Activated T-cell treated with anti-CD3 and anti-CD28 coated beads for 4 hours (primary cell): ENCODE data around the gene DNAAF5.
"Not testable (repeated sequence)": the region's sequence is repeated elsewhere in the genome, so short reads cannot be mapped to it uniquely, and the experiment has no call there.

Source experiments
- DNase-seq: peaks from one replicate; pipeline ENCODE4 v3.0.0-alpha.2; 2020

DNAAF5 gene

GRCh38 chr7:784971-785370 lies 58.5 kb downstream of the DNAAF5 start:
- DNase-seq = no peak

DNA sequence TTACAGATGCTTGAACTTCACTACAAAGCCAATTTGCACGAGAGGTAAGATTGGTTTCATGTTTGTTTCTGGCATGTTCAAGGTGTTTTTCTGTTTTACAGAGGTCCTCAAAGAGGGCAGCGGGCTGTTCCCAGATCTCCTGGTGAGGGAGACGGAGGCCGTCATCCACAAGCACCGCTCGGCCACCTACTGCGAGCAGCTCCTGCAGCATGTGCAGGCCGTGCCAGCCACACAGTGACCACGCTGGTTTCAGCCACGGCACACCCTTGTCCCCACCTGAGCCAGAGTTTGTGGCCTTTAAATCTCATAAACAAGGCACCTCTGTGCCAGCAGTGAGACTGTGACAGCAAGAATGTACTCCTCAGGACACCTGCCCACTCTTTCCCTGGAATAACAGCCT lies 58.9 kb downstream of the DNAAF5 start:
- no peak for DNase-seq

- DNase-seq = peak; percentile 70
These were observed 60.2 kb downstream of the DNAAF5 start for GRCh38 chr7:786472-787255.

- DNase-seq = no peak
These were observed 61.1 kb downstream of the DNAAF5 start for GRCh38 chr7:787332-788240.

DNA sequence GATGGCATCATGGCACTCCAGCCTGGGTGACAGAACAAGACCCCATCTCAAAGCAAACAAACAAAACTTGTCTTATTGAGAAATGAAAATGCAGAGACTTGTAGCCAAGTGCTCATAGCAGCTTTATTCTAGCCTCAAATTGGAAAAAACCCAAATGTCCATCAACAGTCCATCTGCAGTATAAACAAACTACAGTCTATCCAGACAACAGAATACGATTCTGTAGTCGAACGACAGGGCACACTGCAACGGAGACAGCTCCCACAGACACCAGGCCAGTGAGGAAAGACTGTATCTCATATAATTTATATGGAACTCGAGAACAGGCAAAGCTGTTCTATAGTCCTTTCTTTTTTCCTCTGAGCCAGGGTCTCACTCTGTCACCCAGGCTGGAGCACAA lies 65.0 kb downstream of the DNAAF5 start:
- DNase-seq = no peak

GRCh38 chr7:794207-794606 lies 67.7 kb downstream of the DNAAF5 start:
- no peak for DNase-seq

DNA sequence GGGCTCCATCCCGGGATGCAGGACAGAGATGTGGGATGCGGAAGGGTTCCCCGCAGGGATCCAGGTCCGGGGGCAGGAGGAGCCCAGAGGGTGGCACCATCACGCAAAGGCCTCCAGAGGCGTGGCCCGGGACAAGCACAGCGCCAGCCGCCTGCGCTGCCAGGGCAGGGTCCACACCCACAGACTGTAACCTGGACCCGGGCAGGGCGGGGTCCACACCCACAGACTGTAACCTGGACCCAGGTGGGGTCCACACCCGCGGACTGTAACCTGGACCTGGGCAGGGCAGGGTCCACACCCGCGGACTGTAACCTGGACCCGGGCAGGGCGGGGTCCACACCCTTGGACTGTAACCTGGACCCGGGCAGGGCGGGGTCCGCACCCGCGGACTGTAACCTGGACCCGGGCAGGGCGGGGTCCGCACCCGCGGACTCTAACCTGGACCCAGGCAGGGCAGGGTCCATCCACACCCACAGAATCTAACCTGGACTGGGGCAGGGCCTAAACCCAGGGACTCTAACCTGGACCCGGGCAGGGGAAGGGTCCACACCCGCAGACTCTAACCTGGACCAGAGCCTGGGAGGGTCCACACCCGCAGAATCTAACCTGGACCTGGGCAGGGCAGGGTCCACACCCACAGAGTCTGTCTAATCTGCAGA lies 68.3 kb downstream of the DNAAF5 start:
- no peak for DNase-seq

DNA sequence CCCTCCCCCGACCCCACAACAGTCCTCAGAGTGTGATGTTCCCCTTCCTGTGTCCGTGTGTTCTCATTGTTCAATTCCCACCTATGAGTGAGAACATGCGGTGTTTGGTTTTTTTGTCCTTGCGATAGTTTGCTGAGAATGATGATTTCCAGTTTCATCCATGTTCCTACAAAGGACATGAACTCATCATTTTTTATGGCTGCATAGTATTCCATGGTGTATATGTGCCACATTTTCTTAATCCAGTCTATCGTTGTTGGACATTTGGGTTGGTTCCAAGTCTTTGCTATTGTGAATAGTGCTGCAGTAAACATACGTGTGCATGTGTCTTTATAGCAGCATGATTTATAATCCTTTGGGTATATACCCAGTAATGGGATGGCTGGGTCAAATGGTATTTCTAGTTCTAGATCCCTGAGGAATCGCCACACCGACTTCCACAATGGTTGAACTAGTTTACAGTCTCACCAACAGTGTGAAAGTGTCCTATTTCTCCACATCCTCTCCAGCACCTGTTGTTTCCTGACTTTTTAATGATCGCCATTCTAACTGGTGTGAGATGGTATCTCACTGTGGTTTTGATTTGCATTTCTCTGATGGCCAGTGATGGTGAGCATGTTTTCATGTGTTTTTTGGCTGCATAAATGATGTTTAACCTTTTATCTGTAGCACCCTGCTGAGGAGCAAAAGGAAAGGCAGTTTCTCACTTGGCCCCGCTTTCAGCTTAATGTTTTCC lies 70.1 kb downstream of the DNAAF5 start:
- not testable (repeated sequence) for DNase-seq

- no peak for DNase-seq
These were observed 72.5 kb downstream of the DNAAF5 start for GRCh38 chr7:798921-799470.

DNA sequence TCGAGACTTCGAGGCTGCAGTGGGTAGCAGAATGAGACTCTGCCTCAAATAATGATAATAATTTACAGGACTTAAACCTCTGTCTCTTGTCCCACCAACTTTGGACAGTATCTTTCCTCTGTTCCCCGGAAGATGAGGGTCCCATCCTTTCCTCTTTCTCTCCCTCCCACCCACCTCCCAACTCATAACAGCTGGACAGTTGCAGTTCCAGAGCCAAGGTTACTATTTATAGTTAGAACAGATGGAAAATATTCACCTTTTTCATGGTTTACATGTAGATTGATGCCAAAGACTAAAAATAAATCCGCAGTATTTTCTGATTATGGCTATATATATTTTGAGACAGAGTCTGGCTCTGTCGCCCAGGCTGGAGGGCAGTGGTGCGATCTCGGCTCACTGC lies 74.2 kb downstream of the DNAAF5 start:
- no peak for DNase-seq

DNA sequence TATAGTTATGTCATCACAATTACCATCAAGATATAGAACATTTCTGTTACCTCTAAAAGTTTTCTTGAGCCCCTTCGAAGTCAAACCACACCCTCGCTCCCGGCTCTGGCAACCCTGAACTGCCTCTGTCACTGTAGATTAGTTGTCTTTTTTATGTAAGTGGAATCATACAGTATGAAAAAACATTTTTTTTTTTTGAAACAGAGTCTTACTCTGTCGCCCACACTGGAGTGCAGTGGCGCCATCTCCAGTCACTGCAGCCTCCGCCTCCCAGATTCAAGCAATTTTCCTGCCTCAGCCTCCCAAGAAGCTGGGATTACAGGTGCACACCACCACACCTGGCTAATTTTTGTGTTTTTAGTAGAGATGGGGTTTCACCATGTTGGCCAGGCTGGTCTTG lies 74.9 kb downstream of the DNAAF5 start:
- not testable (repeated sequence) for DNase-seq

GRCh38 chr7:801940-802381 lies 75.5 kb downstream of the DNAAF5 start:
- DNase-seq = no peak

GRCh38 chr7:802500-803242 lies 76.2 kb downstream of the DNAAF5 start:
- no peak for DNase-seq

DNA sequence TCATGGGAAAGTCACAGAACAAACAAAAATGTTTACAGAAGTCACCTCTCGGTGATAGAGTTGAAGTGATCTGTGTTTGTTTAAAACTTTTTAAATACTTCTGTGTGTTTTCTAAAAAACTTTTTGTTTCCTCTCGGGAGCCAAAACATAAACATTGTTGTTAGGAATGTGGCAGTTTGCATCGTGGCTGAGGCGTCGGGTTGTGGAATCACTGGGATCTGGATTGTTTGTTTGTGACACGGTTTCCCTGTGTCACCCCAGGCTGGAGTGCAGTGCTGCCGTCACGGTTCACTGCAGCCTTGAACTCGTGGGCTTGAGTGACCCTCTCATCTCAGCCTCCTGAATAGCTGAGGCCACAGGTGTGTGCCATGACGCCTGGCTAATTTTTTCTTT lies 76.7 kb downstream of the DNAAF5 start:
- no peak for DNase-seq

DNA sequence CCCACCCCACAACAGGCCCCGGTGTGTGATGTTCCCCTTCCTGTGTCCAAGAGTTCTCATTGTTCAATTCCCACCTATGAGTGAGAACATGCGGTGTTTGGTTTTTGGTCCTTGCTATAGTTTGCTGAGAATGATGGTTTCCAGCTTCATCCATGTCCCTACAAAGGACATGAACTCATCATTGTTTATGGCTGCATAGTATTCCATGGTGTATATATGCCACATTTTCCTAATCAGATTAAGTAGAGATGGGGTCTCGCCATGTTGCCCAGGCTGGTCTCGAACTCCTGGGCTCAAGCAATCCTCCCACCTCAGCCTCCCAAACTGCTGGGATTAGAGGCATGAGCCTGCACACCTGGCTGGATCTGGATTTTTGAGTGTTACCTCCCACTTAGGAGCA lies 77.3 kb downstream of the DNAAF5 start:
- DNase-seq = not testable (repeated sequence)

- DNase-seq = no peak
These were observed 78.8 kb downstream of the DNAAF5 start for GRCh38 chr7:805261-805660.

DNA sequence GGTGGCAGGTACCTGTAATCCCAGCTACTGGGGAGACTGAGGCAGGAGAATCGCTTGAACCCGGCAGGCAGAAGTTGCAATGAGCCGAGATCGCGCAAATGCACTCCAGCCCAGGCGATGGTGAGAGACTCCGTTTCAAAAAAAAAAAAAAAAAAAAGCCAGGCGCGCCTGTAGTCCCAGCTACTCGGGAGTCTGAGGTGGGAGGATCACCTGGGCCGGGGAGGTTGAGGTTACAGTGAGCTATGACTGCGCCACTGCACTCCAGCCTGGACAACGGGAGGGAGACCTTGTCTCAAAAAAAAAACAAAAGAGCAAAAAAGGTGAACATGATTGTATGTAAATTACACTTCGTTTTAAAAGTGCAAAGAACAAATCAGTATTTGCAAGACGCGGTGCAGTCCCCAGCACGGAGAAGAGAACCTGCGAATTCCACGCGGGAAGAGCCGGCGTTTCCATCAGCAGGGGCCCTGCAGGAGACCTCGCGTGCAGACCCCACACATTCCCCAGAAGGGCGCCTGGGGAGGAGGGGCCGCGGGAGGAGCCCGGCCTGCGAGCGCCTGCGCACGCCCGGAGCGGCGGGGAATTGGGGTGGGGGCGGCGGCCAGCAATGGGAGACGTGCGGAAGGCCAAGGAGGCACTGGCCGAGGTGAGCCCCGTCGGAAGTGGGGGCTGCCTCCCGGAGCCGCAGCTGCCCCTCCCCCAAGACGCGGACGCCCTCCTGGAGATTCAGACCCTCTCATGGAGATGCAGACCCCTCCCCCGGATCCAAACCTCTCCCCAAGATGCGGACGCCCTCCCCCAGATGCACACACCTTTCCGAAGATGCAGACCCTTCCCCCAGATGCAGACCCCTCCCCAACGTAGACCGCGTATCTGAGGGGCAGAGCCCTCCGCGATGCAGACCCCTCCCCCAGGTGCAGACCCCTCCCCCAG lies 89.1 kb downstream of the DNAAF5 start:
- DNase-seq = no peak

DNA sequence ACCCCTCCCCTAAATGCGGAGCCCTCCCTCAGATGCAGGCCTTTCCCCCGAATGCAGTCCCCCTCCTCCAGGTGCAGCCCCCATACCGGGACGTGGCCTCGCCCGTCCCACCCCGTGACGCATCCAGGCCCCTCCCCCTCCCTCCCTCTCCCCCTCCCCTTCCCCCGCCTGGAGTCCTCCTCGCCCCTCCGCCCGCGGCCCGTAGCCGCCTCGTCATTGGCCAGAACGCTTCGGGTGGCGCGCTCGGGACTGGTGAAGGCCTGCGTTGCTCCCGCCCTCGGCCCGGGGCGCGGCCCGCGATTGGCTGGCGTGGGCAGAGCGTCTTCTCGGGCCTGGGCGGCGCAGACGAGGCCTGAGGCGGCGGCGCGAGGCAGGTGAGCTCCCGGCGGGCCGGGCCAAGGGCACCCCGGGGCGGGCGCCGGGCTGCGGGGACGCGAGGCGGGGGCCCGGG lies 89.8 kb downstream of the DNAAF5 start:
- peak; percentile 92 for DNase-seq

DNA sequence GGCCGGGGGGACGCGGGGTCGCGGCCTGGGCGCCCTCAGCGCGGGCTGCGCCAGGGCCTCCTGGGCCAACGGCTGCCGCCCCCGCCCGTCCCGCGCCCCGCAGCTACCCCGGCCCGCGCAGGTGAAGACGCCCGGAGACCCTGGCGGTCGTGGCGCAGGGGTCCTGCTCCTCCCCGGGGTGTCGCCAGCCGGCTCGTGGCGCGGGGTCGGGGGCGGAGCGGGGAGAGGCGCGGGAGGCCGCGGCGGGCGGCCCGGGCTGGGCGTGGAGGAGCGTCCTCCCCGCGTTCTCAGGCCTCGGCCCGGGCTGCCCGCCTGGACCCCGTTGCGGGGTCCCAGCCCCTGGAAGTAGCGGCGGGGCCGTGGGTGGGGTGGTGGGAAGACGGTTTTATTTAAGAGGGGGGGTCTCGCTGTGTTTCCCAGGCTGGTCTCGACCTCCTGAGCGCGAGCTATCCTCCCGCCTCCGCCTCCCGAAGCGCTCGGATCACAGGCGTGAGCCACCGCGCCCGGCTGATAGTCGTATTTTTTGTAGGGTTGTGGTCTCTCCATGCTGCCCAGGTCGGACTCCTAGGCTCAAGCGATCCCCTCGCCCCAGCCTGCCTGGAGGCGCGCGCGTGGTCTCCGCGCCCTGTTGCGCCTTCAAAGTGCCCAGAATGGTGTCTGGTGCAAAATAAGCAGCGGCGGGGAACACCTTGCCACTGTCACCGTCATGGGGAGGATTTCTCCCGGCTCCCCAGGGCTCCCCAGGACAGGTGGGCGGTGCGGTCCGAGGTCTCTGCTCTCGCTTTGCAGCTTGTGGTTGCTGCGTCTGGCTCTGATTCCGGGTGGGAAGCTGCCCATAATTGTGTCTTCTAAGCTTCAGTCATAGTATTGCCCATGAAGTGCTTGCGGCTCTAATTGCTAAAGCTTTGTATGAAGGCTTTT lies 90.5 kb downstream of the DNAAF5 start:
- DNase-seq = peak; percentile 19
